ENCODE results near the gene CADM4.

Gene CADM4

GRCh38 chr19:43624933-43625332 lies 14.7 kb downstream of the CADM4 start:
- H3K9me3 ChIP-seq = no peaks in the 10 kb centered on the region
- H3K27me3 ChIP-seq = peaks cover 0 to 10% of the 10 kb centered on the region in 2 donors
- no peak overlapping the region for H3K27ac ChIP-seq
- intact Hi-C loops (cut with DNase I; ENCODE audit: low total_unique reads) = no loop called here
- no peak overlapping the region for H3K4me3 ChIP-seq
- TF ChIP-seq CTCF (IDR thresholded peaks at IDR 0.05) = no peak
- no peaks in the 10 kb centered on the region for H3K36me3 ChIP-seq
- peaks cover 0 to 9% (median 3%) of the 10 kb centered on the region in 4 donors for H3K4me1 ChIP-seq
- peak in 1 of 2 donors; percentile 26 for DNase-seq

DNA sequence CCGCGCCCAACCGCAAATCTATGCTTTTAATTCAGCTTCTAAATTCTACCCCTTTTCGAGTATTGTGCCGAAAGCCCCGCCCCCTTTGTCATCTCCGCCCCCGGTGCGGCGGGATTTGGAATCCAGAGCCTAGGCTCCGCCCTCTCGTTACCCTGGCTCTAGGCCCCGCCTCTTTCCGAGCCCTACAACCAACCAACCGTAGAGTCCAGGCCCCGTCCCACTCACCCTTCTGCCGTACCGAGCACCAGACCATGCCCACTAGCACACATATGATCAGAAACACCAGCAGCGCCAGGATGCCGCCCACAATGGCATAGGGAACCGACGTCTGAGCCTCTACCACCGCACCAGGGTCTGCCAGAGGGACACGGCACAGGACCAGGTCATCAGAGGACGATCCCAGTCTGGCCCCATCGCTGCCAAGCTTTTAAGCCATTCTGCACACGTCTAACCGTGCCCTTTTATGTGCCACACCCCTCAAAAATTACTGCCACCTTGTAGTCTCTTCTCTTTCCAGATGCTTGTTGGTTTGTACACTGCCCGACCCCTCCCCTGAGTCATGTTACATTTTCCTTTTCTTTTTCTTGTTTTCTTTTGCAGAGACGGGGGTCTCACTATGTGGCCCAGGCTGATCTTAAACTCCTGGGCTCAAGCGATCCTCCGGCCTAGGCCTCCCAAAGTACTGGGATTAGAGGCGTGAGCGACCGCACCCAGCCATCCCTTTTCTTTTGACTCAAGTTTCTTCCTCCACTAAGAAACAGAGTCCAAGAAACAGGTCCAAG lies 15.6 kb downstream of the CADM4 start:
- H3K4me3 ChIP-seq = no peak overlapping the region
- H3K27ac ChIP-seq = no peak overlapping the region
- TF ChIP-seq CTCF (IDR thresholded peaks at IDR 0.05) = no peak
- no peak for DNase-seq
- H3K4me1 ChIP-seq = peaks cover 0 to 11% (median 3%) of the 10 kb centered on the region in 4 donors
- intact Hi-C loops (cut with DNase I; ENCODE audit: low total_unique reads) = no loop called here
- H3K36me3 ChIP-seq = no peaks in the 10 kb centered on the region
- peaks cover 0 to 10% of the 10 kb centered on the region in 2 donors for H3K27me3 ChIP-seq
- H3K9me3 ChIP-seq = no peaks in the 10 kb centered on the region

GRCh38 chr19:43622956-43623355 lies 16.7 kb downstream of the CADM4 start:
- H3K4me3 ChIP-seq = no peak overlapping the region

DNA sequence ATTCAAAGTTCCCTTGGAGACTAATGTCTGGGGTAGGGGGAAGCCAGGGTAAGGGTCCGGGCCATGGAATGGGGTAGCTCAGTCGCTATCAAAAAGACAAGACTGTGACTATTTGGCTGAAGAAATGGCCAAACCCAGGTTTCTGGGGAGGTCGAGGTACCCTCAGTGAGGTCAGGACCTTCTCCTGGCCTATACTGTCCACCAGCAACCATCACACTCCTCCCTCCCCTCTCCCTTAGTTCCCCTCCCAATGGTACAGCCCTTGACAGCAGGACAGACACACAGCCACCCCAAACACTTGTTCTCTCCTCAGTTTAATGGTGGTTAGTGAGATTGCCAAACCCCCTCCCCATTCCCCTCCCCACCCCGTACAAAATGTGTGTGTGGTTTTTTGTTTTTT lies 17.6 kb downstream of the CADM4 start:
- no peak for TF ChIP-seq CTCF (IDR thresholded peaks at IDR 0.05)

More at GRCh38 chr19:43622956-43623355, 16.7 kb downstream of the CADM4 start:
- intact Hi-C loops (cut with DNase I; ENCODE audit: low total_unique reads) = no loop called here
- TF ChIP-seq CTCF (IDR thresholded peaks at IDR 0.05) = no peak
- no peaks in the 10 kb centered on the region for H3K9me3 ChIP-seq
- H3K4me1 ChIP-seq = peaks cover 0 to 16% (median 5%) of the 10 kb centered on the region in 4 donors
- H3K36me3 ChIP-seq = no peaks in the 10 kb centered on the region
- peaks cover 0 to 10% of the 10 kb centered on the region in 2 donors for H3K27me3 ChIP-seq
- no peak overlapping the region for H3K27ac ChIP-seq
- DNase-seq = no peak

DNA sequence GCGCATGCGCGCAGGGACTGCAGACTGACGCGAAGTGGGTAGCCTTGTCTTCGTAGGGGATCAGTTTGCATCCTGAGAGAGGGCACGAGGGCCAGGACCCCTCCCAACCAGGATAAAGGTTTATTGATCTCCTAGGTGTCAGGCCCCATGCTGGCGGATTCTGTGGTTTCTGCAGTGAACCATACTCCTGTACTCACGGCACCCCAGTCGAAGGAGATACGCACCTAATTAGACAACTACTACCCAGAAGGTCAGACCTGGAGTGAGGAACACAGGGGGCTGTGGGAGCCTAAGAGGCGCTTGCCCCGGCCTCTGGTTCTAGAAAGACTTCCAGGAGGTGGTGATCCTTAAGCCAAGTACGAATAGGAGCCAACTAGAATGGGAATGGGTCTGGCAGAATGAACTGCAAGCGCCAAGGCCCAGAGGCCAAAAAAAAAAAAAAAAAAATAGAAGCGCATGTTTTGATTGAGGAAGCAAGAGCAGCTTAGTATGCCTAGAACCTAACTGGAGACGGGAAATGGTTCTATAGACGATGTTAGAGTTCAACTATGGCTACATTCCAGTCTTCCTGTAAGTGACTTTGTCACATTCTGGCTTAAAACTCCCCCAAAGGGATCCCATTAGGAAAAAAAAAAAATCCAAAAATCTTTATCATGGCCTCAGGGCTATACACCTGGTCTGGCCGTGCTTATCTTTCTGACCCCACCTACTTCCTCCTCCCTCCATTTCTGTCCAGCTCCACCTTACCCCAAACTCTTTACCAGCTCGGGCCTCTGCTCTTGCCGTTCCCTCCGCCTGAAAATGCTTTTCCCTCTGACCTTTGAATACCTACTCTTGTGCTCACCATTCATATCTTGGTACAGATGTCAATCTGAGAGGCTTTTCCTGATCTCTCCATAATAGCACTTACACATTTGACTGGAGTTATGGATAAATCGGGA lies 19.3 kb downstream of the CADM4 start:
- peak overlapping the region; percentile 90 for H3K27ac ChIP-seq
- no peak for DNase-seq
- intact Hi-C loops (cut with DNase I; ENCODE audit: low total_unique reads) = no loop called here

More for the DNA sequence above, 17.6 kb downstream of the CADM4 start:
- no peak overlapping the region for H3K4me3 ChIP-seq
- H3K9me3 ChIP-seq = no peaks in the 10 kb centered on the region
- H3K27me3 ChIP-seq = peaks cover 0 to 10% of the 10 kb centered on the region in 2 donors
- intact Hi-C loops (cut with DNase I; ENCODE audit: low total_unique reads) = no loop called here
- peaks cover 0 to 16% (median 5%) of the 10 kb centered on the region in 4 donors for H3K4me1 ChIP-seq
- no peaks in the 10 kb centered on the region for H3K36me3 ChIP-seq
- no peak overlapping the region for H3K27ac ChIP-seq
- DNase-seq = no peak

More for the DNA sequence above, 19.3 kb downstream of the CADM4 start:
- H3K27me3 ChIP-seq = peaks cover 0 to 3% of the 10 kb centered on the region in 2 donors
- peak overlapping the region; percentile 70 to 75 for H3K4me3 ChIP-seq
- no peaks in the 10 kb centered on the region for H3K9me3 ChIP-seq
- H3K4me1 ChIP-seq = peaks cover 0 to 16% (median 5%) of the 10 kb centered on the region in 4 donors
- TF ChIP-seq CTCF (IDR thresholded peaks at IDR 0.05) = no peak
- no peaks in the 10 kb centered on the region for H3K36me3 ChIP-seq

Measured in tibial artery (tissue), 4 donors.